PC-3 (cell line): Measurements from ENCODE around the gene MGLL. TPM values are rescaled to one million over a fixed set of nuclear protein-coding genes. Genes with fewer than 3 reads are reported as not detected.

Experiments
- ATAC-seq: fragments of 200-7000 bp; cut with Tn5 transposase; 2 replicates; pipeline ENCODE4 v1.9.1; 2020; ENCODE audit warnings: mild to moderate bottlenecking, moderate library complexity
- BruUV-seq: library from RNA; stranded (reverse); fragments of 400-500 nt; replicated peaks from 2 replicates; lab custom pipeline; 2021; lab: Mats Ljungman, UMichigan
- CTCF ChIA-PET: fragments of 300-600 bp; sonication (Branson Sonifier 250); formaldehyde crosslinking; loops from one replicate; lab custom pipeline; 2022; ENCODE audit warnings: antibody characterized with exemption; lab: Charles Lee
- POLR2A ChIA-PET: fragments of 300-600 bp; sonication (Branson Sonifier 250); formaldehyde crosslinking; loops from one replicate; lab custom pipeline; 2022; ENCODE audit warnings: antibody characterized with exemption; ENCODE audit not compliant: unreplicated experiment; lab: Charles Lee
- DNase-seq: peaks from one replicate; pipeline ENCODE4 v3.0.0-alpha.2; 2015
- H2AFZ ChIP-seq: fragments of 300-600 bp; sonication (generic); 2 replicates; pipeline ENCODE4 v1.6.0; 2016; ENCODE audit warnings: antibody characterized with exemption, low read length
- H3F3A ChIP-seq: fragments of 300-600 bp; sonication (generic); one replicate; pipeline ENCODE4 v1.6.0; 2017; ENCODE audit warnings: antibody characterized with exemption, low read length, control low read depth, mild to moderate bottlenecking; ENCODE audit not compliant: unreplicated experiment
- H3K27ac ChIP-seq: fragments of 300-600 bp; sonication (generic); 2 replicates; pipeline ENCODE4 v1.5.1; 2016; ENCODE audit warnings: mild to moderate bottlenecking, low read length
- H3K27me3 ChIP-seq: fragments of 300-600 bp; sonication (generic); 2 replicates; pipeline ENCODE4 v1.6.1; 2016; ENCODE audit warnings: low read length, mixed read lengths
- H3K36me3 ChIP-seq: fragments of 300-600 bp; sonication (generic); 2 replicates; pipeline ENCODE4 v1.6.1; 2016; ENCODE audit warnings: low read depth, mixed run types, low read length, mixed read lengths
- H3K4me1 ChIP-seq: fragments of 300-600 bp; sonication (generic); 2 replicates; pipeline ENCODE4 v1.5.1; 2016; ENCODE audit warnings: low read length; ENCODE audit not compliant: insufficient read depth
- H3K4me2 ChIP-seq: fragments of 300-600 bp; sonication (generic); 2 replicates; pipeline ENCODE4 v1.6.0; 2016; ENCODE audit warnings: low read length
- H3K4me3 ChIP-seq: fragments of 300-600 bp; sonication (generic); 2 replicates; pipeline ENCODE4 v1.5.1; 2016; ENCODE audit warnings: mild to moderate bottlenecking, low read length, mixed read lengths
- H3K79me2 ChIP-seq: fragments of 300-600 bp; sonication (generic); 2 replicates; pipeline ENCODE4 v1.6.1; 2017; ENCODE audit warnings: low read length, mixed read lengths
- H3K9ac ChIP-seq: fragments of 300-600 bp; sonication (generic); 2 replicates; pipeline ENCODE4 v1.6.0; 2016; ENCODE audit warnings: mild to moderate bottlenecking, low read length
- H3K9me2 ChIP-seq: fragments of 300-600 bp; sonication (generic); replicated peaks from 2 replicates; pipeline ENCODE4 v1.6.1; 2016; ENCODE audit warnings: mixed run types, low read length, mixed read lengths
- H3K9me3 ChIP-seq: fragments of 300-600 bp; sonication (generic); 2 replicates; pipeline ENCODE4 v1.6.1; 2016; ENCODE audit warnings: low read length, mixed read lengths
- H4K20me1 ChIP-seq: fragments of 300-600 bp; sonication (generic); 2 replicates; pipeline ENCODE4 v1.6.1; 2016; ENCODE audit warnings: low read length, mixed read lengths
- CTCF ChIP-seq: fragments of 300-600 bp; sonication (generic); conservative IDR thresholded peaks from 2 replicates; pipeline ENCODE4 v1.5.1; 2017; ENCODE audit warnings: antibody characterized with exemption, low read depth, mild to moderate bottlenecking, low read length
- EZH2 ChIP-seq: fragments of 300-600 bp; sonication (generic); IDR thresholded peaks from one replicate; pipeline ENCODE4 v1.6.1; 2017; ENCODE audit warnings: antibody characterized with exemption, mild to moderate bottlenecking, low read length; ENCODE audit not compliant: unreplicated experiment
- EZH2phosphoT487 ChIP-seq: fragments of 300-600 bp; sonication (generic); IDR thresholded peaks from 2 replicates; pipeline ENCODE4 v1.6.1; 2018; ENCODE audit warnings: mild to moderate bottlenecking, antibody characterized with exemption, low read length, borderline replicate concordance
- intact Hi-C: fragments of 100-400 bp; cut with micrococcal nuclease; formaldehyde crosslinking; loops from 2 replicates; pipeline ENCODE4 v1.9.0; 2023
- total RNA-seq: library from RNA; depleted of rRNA; stranded (reverse); fragments of >200 nt; gene quantifications from 2 replicates; pipeline ENCODE4 v1.2.3, GENCODE V29; 2014

MGLL gene
- total RNA-seq, 1 experiment from 2014 or later: 38.7 TPM

DNA sequence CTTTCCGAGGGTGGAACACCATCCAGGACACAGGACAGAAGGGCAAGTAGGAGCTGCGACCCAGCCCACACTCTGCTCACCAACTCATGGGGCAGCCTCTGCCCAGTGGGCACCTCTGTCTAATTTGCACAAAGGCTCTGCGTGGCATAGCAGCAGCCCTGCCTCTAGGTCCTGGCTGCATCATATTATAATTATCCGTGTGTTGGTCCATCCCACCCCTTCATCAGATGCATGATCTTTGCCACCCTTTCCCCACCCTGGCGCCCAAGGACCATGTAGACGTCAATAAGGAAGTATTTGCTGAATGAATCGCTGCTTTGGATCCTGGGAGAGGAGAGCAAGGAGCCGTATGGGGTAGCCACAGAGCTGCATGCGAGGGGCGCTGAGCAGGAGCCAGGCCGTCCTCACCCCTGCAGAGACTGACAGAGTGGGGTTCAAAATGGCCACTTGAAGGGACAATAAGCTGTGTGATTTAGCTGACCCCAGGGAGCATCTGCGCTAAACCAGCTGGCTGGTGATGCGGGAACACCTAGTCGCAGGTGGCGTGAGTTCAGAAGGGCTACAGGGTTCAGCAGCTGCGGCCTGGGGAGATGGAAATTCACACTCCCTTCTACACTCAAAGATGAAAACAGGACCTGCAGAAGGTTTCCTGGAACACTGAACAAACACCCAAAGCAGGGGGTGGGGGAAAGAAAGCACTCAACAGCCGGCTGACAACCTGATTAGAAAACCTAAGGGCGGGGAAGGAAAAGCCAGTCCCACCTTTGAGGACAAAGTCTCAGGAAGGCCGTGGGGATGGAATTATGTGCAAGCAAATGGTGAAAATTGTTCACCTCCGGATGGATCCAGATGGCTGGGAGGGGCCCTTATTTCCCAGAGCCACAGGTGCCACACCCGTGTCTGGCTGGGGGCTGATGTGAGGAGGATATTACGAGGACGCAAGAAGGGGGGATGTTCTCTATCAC lies 6.4 kb downstream of the MGLL start:
- H4K20me1 ChIP-seq: no peaks in the 10 kb centered on the region
- H3K36me3 ChIP-seq: peaks cover 32% of the 10 kb centered on the region
- H3K9me2 ChIP-seq: no peaks in the 10 kb centered on the region
- ATAC-seq (no peak), DNase-seq (no peak)
- H3K4me2 ChIP-seq: no peak overlapping the region
- peak overlapping the region; percentile 55; the same call in 1 of the 2 replicates for H3K9ac ChIP-seq
- BruUV-seq: no TSS peak
- H3K4me1 ChIP-seq: peaks cover 71% of the 10 kb centered on the region
- peak overlapping the region; percentile 88 for H3K27ac ChIP-seq
- H3K4me3 ChIP-seq: no peak overlapping the region
- intact Hi-C loops: no loop called here
- no peak for TF ChIP-seq EZH2
- no peak for TF ChIP-seq EZH2phosphoT487
- TF ChIP-seq CTCF: no peak
- H2AFZ ChIP-seq: no peak overlapping the region
- H3F3A ChIP-seq: no peaks in the 10 kb centered on the region
- CTCF ChIA-PET: no interaction called here
- H3K27me3 ChIP-seq: no peaks in the 10 kb centered on the region
- H3K79me2 ChIP-seq: peaks cover 58% of the 10 kb centered on the region
- POLR2A ChIA-PET: no interaction called here
- no peaks in the 10 kb centered on the region for H3K9me3 ChIP-seq

- peak; percentile 57 for DNase-seq
- peaks cover 41% of the 10 kb centered on the region for H3K36me3 ChIP-seq
- no peaks in the 10 kb centered on the region for H3K9me2 ChIP-seq
- H3K4me1 ChIP-seq: peaks cover 62% of the 10 kb centered on the region
- no peaks in the 10 kb centered on the region for H3K9me3 ChIP-seq
- peak overlapping the region; percentile 60 for H3K4me2 ChIP-seq
- TF ChIP-seq CTCF (no peak), EZH2phosphoT487 (no peak), EZH2 (no peak)
- no peak overlapping the region for H2AFZ ChIP-seq
- POLR2A ChIA-PET: interaction anchor here (0.6 to 0.7 kb wide), 2 partner anchors 103 to 717 kb away, joined by 4 to 5 read pairs; no protein-coding TSS in a partner anchor
- H3F3A ChIP-seq: no peaks in the 10 kb centered on the region
- ATAC-seq: no peak
- peak overlapping the region; percentile 54 for H3K9ac ChIP-seq
- intact Hi-C loops: no loop called here
- H3K27me3 ChIP-seq: no peaks in the 10 kb centered on the region
- no peak overlapping the region for H3K4me3 ChIP-seq
- H4K20me1 ChIP-seq: no peaks in the 10 kb centered on the region
- H3K27ac ChIP-seq: peak overlapping the region; percentile 88
- peaks cover 50% of the 10 kb centered on the region for H3K79me2 ChIP-seq
- CTCF ChIA-PET: no interaction called here
- BruUV-seq: no TSS peak
Measured at GRCh38 chr3:127815001-127815400, 7.3 kb downstream of the MGLL start.
